Transverse colon (tissue), 4 donors: ENCODE results near the gene STAU1.

Experiments
- CTCF ChIP-seq, 5 experiments: fragments of 200-600 bp in 3 of 5; fragments of 450-650 bp in 2 of 5; sonication (generic) in 3 of 5; IDR thresholded peaks; 1 replicate in 2 of 5; 2 replicates in 3 of 5; pipeline ENCODE4 v1.5.1; 2016 to 2017; ENCODE audit warnings: antibody characterized with exemption in 5 of 5, inconsistent platforms in 3 of 5, mild to moderate bottlenecking in 2 of 5, moderate library complexity in 1 of 5
- POLR2A ChIP-seq: fragments of 450-650 bp; IDR thresholded peaks from one replicate; pipeline ENCODE4 v1.6.1; 2016; ENCODE audit warnings: antibody characterized with exemption, mild to moderate bottlenecking, moderate library complexity
- POLR2AphosphoS5 ChIP-seq, 3 donors: sonication (generic); formaldehyde crosslinking; IDR thresholded peaks; one replicate each; pipeline ENCODE4 v1.6.1; 2016; ENCODE audit warnings: antibody characterized with exemption in 3 of 3

GRCh38 chr20:49216991-49217578 lies 29.0 kb upstream of the STAU1 start:
- TF ChIP-seq POLR2AphosphoS5 (IDR thresholded peaks at IDR 0.05) (peak in 1 of 3 donors; percentile 48), CTCF (IDR thresholded peaks at IDR 0.05) (peak; percentile 88 to 96 (median 94)), POLR2A (no peak)
